8988T (cell line): ENCODE measurements around the gene TPK1.

Experiments used
- DNase-seq: peaks from one replicate; pipeline ENCODE4 v3.0.0; 2011

The TPK1 gene

GRCh38 chr7:144835652-144836544 lies at the start of gene TPK1:
TSS of gene TPK1 (minus strand) at chr7:144836053. CDS start at chr7:144835602, 451 bp downstream.
- peak; percentile 61 for DNase-seq

DNA sequence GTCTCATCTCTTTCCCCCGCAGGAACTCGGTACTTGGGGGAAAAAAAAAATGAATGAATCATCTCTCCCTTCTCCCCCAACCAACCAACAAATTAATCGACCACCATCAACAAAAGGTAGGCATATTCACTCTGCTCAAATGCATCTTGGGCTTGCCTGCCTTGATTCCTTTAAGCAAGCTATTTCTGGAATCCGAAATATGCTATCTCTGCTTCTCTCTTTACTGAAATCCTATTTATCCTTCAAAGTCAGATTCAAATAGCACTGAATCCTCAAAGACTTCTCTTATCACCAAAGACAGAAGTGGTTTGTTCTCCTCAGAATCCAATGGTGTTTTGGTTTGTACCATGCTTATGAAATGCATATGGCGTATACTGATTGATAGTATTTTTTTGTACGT lies 49.6 kb upstream of the TPK1 start:
- no peak for DNase-seq

GRCh38 chr7:144884896-144885295 lies 49.0 kb upstream of the TPK1 start:
- DNase-seq = no peak

GRCh38 chr7:144873316-144873845 lies 37.5 kb upstream of the TPK1 start:
- DNase-seq = no peak

GRCh38 chr7:144869082-144869481 lies 33.2 kb upstream of the TPK1 start:
- DNase-seq = no peak

GRCh38 chr7:144866189-144866588 lies 30.3 kb upstream of the TPK1 start:
- no peak for DNase-seq

GRCh38 chr7:144863320-144863647 lies 27.4 kb upstream of the TPK1 start:
- no peak for DNase-seq

GRCh38 chr7:144862612-144863319 lies 26.9 kb upstream of the TPK1 start:
- DNase-seq = no peak

DNA sequence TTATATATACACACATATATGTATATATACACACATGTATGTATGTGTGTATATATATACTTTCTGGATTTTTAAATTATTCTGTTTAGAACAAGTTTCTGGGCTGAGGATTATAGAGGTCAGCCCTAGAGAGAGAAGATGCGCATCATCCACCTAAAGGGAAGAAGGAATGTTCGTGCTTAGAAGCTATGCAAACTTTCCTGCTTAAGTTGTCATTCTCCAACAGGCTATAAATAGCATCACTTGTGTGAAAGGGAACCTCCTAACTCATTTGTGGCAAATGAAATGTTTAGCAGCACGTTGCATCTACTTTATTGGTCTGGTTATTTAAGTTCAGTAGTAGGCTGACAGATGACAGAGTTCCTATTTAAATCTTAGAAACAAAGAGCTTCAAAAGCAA lies 23.9 kb upstream of the TPK1 start:
- DNase-seq = no peak

DNA sequence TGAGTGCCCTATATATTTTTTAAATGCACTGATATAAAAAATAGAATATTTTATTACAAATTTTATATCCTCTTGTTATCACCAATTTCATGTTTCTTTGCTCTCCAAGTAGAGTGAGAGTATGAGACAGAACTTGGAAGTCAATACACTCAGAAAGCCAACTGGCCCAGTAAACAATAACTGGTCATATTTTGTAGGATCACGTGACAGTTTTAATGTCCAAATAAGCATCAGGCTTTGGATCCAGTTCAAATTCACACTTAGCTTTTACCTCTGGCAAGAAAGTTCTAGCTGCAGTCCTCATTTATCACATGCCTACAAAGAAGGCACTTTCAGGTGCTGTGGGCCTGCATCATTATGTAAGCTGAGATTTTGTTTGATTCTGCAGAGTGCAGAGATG lies 21.6 kb upstream of the TPK1 start:
- DNase-seq = no peak

GRCh38 chr7:144854839-144855424 lies 19.1 kb upstream of the TPK1 start:
- DNase-seq = no peak

- DNase-seq = no peak
These were observed 17.7 kb upstream of the TPK1 start for GRCh38 chr7:144853542-144853941.

- DNase-seq = no peak
These were observed 12.2 kb upstream of the TPK1 start for GRCh38 chr7:144848078-144848477.

DNA sequence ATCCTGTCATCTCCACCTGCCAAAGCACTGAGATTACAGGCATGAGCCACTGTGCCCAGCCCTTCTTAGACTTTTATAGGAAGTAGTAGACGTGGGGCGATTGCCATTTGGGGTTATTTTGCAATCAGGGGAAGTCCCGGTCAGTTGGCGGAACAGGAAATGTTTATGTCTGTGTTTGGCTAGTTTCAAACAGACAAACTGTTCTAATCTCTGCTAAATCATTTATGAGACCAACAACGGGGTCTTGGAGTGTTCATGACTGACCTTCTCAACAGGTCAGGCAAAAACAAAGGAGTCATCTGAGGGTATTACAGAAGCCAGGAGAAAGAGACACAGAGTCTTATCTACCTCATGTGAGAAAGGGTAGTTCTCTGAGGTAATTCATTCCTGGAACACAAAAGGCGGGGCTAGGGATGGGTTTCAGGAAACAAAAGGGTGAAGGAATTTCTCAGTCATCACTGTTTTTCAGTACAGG lies 6.6 kb upstream of the TPK1 start:
- no peak for DNase-seq

DNA sequence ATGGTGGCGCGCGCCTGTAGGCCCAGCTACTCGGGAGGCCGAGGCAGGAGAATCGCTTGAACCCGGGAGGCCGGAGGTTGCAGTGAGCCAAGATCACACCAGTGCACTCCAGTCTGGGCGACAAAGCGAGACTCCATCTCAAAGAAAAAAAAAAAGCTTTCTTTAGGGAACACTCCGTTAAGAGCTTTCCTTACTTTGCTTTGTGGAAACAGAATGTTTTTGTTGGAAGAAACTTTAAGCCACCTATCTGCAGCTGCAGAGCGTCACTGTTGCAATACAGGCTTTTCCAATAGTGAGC lies 641 bp upstream of the TPK1 start:
- DNase-seq = no peak

- DNase-seq = no peak
These were observed 670 bp downstream of the TPK1 start for GRCh38 chr7:144835155-144835611.

DNA sequence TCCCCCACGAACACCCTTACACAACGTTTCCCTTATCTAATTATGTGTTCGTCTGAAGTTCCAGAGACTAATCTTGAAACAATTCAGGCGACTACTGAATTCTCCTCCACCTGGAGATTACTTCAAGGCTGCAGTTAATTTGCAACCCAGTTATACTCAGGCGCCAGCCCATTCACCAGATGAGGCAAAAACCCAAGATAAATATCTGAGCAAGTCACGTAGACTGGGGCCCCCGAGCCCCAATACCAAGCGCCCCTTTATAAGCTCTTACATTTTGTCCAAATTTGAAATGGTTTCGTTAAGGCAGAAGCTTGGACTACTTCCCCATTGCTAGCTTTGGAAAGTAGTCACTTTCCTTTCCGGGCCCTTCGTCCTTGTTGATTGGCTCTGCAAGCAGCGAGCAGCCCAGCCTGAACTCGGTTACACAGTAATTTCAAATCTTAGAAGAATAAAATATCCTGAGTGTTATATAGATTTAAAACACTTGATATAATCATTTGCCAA lies 1.2 kb downstream of the TPK1 start:
- no peak for DNase-seq

GRCh38 chr7:144830811-144831210 lies 5.0 kb downstream of the TPK1 start:
- DNase-seq = no peak

GRCh38 chr7:144830024-144830785 lies 5.6 kb downstream of the TPK1 start:
- DNase-seq = no peak

- no peak for DNase-seq
These were observed 8.2 kb downstream of the TPK1 start for GRCh38 chr7:144827621-144828020.

GRCh38 chr7:144826208-144826607 lies 9.6 kb downstream of the TPK1 start:
- DNase-seq = no peak

GRCh38 chr7:144824360-144824759 lies 11.5 kb downstream of the TPK1 start:
- no peak for DNase-seq

- DNase-seq = no peak
These were observed 13.6 kb downstream of the TPK1 start for GRCh38 chr7:144822223-144822622.
